HG03521 (cell line): ENCODE measurements around the gene HDGFL3.
A peak's percentile ranks its signal among the peaks of the same experiment; 100 is the strongest.
"Not testable (repeated sequence)": the region's sequence is repeated elsewhere in the genome, so short reads cannot be mapped to it uniquely, and the experiment has no call there.

Experiments
- ATAC-seq: cut with Tn5 transposase; IDR thresholded peaks from one replicate; pipeline ENCODE4 v1.9.1; 2021; ENCODE audit warnings: mild to moderate bottlenecking, moderate library complexity; ENCODE audit not compliant: unreplicated experiment

The HDGFL3 gene

DNA sequence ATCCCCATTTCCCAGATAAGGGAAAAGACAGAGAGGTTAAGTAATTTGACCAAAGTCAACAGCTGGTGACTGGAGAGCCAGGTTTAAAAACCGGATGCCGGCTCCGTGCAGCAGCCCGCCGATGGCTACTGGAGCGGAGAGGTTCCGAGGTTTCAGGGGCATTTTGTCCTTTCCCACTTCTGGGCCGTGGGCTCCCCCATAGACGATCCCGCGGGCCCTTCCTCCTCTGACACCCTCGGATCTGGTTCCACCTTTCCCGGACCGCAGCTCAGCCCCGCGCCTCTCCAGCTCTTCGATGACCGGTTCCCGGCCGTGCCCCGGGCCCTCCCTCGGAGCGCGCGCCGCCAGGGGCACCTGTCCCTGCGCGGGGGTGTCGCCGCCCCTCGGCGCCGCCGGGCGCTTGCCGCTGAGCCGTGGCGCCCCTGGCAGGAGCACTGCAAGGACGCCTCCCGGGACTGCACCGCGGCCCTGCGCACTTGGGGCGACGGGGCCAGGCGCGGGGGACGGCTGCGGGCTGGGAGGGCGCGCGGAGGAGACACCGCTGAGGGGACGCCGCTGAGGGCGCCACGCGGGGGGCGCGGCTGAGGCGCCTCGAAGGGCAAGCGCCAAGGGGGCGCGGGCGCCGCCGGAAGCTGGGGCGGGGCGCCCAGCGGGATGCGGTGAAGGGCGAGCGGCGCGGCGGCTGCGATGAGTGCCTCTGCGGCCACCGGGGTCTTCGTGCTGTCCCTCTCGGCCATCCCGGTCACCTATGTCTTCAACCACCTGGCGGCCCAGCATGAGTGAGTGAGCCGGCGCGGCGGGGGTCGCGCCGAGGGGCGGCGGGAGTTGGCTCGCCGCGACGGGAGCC, 100.4 kb downstream of the HDGFL3 start, which contains the start of gene TM6SF1:
Gene TM6SF1 (plus strand): TSS at position 652 of the 847 bp plus-strand sequence. CDS start 36 bp downstream, at position 688.
- ATAC-seq: no peak

DNA sequence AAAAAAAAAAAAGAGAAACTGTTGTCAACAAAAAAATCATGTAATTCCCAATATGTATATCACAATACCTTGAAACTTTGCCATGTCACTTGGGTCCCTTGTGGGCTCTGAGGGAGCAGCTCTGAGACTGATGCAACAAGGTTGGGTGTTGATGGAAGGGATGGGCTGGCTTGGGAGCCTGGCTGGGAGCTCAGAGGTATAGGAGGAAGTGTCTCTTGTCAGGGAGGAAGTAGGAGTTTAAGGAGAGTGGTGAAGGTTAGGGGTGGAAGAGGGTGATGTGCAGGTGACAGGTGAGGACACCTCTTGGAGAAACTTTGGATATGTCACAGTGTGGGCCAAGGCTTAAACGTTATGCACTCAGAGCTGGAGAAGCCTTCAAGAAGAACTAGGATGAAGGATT, 102.2 kb downstream of the HDGFL3 start:
- ATAC-seq: no peak

DNA sequence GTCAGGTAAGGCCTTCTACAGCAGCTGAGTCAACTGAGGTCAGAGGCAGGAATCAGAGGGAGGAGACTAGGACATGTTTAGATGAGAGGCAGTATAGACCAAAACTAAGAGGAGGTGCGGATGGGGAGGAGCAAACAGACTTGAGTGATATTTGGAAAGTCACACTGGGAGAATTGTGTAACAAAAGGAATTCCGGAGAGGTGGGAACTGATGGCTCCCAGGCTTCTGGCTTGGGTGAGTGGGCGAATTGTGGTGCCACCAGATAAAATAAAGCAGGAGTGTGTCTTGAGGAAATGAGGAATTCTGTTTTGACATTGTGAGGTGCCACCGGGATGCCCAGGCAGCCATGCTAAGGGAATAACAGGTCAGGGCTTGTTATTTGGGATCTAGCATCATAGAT, 103.5 kb downstream of the HDGFL3 start:
- ATAC-seq: no peak

DNA sequence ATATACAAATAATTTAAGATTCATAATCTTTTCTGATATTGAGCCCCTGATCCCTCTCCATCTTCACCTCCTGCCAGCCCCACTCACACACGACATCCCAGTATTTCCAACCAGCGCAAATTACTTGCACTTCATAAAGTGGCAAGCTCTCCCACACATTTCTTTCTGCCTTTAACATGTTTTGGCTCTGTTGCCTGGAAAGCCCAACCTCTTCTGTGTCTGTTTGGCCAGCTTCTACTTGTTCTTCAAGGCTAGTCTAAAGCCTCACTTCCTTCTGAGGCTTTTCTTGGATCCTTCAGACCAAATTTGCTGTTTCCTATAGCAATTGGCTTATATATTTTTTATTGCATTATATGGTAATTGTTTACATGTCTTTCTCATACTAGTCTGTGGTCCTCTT, 105.3 kb downstream of the HDGFL3 start:
- ATAC-seq: no peak

DNA sequence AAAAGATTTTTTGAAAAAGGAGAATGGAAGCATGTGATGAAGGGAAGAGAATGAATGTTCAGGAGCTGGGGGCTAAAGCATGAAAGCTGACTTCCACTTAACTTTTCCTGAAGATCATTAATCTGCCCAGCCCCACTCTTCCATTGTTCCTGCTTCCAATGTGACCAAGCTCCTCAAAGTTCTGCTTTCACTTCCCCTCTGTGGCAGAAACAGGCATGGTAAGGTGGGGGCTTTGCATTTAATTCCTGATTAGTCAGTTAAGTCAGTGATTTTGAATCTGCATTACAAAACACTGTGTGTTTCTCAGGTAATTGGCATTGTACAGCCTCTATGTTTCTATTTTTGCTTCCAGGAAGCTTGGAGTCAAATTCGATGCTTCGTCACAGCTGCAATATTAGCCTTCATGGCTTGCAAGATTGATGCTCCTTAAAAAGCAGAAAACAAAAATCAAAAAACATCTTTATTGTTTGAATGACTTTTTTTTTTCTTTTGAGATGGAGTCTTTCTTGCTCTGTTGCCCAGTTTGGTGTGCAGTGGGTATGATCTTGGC, 107.5 kb downstream of the HDGFL3 start:
- ATAC-seq: no peak

DNA sequence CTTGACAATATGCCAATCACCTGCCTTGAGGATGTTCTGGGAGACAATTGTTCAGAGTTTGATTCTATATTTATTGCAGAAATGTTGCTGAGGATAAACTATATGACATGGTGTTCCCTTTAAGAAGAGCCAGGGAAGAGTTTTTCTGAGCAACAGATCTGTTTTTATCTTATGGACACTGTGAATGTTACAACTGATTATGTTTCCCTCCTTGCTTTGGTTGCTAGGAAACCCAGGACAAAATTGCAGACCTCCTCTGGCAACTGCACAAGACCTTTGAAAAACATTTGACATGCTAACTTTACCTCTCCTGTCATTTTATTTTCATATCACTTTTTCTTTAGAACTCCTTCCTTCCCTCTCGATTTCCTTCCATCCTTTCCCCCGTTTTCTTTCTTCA, 108.3 kb downstream of the HDGFL3 start:
- ATAC-seq: no peak

DNA sequence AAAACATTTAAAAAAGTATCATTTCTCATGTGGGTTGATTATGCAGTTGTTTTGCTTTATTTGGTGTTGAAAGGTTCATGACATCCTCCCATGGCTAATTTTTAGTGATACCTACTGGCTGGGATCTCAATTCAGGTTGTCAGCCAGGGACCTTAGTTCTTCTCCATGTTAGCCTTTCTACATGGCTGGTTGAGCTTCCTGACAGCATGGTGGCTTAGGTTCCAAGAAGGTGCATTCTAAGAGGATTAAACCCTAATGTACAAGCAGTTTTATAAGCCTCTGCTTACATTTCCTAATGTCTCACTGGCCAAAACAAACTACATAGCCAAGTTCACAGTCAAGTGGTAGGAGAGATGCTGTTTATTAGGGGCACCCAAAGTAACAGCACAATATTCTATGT, 109.5 kb downstream of the HDGFL3 start:
- no peak for ATAC-seq

DNA sequence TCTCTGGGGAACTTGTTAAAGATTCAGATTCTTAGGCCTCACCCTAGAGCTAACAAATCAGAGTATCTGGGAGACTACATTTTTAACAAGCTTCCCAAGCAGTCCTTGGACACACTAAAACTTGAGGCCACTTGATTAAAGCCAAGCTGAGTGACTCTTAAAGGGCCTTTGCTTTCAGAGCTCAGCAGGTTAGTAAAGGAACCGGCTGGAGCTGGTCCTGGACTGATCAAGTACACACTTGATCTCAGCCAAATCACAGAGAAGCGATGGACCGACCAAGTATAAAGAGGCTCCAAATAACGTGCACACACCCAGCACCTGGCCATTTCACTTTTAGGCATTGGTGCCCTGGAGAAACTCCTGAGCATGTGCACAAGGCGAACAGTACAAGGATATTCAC, 113.0 kb downstream of the HDGFL3 start:
- no peak for ATAC-seq

DNA sequence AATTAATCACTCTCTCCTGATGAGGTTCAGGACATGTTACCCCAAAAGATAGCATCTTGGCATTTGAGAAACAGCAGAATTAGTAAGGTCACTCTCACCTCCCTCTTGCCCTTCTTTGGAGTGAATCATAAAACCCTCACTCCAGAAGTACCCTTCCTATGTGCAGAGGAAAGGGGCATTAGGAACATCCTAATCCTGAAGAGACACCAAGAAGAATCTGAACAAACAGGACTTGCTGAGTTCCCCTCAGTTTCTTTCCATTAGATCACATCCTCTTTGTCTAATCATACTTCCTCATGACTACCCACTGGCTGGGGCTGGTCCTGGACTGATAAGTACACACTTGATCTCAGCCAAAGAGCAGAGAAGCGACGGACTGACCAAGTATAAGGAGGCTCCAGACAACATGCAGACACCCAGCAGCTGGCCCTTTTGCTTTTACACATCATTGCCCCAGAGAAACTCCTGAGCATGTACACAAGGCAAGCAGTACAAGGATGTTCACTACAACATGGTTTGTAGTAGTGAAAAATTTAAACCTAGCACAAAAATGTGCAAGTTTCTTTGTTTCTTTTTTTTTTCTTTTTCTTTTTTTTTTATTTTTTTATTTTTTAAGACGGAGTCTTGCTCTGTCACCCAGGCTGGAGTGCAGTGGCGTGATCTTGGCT, 115.2 kb downstream of the HDGFL3 start:
- peak; percentile 85 for ATAC-seq

DNA sequence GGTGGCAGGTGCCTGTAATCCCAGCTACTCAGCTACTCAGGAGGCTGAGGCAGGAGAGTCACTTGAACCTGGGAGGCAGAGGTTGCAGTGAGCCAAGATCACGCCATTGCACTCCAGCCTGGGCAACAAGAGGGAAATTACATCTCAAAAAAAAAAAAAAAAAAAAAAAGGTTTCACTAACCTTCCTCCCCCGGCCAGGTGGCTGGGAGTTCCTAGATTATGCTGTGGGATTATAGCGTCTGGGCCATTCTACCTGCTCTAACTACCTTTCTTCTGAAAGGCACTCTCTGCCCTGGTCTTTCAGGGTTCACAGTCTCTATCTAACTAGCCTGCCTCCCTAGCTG, 115.7 kb downstream of the HDGFL3 start:
- ATAC-seq: not testable (repeated sequence)

DNA sequence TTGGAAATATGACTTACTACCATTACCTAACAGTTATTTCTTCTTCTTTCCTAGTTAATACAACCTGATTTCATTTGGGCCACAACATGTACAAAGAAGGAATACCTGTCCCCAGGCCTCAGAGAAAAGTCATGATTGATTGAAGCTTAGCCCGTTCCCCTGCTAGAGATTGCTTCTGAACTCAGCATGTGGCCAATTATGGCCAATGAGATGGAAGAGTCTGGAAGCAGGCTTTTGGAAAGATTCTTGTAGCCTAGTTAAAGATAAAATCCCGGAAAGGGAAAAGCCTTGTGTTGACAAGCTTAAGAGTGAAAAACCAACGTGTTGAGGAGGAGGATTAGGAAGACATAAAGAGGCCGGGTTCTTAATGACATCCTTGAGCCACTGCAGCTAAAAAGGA, 117.2 kb downstream of the HDGFL3 start:
- ATAC-seq: no peak

DNA sequence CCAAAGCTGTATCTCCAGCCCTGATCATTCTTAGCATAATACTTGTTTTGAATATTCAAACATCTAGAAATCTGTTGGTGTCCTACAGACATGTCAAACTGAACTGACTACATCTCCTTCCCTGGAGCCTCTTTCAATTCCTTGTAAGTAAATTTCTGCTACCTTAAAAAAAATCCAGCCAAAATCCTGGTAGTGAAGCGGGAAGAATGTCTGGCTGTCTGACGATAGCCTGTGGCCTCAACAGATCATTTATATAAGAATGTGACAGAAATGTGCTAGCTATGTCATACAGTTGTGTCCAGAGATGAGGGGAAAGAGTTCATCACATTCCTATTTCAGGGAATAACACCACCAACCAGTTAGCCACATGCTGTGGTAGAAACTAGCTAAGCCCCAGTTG, 118.7 kb downstream of the HDGFL3 start:
- ATAC-seq: no peak

DNA sequence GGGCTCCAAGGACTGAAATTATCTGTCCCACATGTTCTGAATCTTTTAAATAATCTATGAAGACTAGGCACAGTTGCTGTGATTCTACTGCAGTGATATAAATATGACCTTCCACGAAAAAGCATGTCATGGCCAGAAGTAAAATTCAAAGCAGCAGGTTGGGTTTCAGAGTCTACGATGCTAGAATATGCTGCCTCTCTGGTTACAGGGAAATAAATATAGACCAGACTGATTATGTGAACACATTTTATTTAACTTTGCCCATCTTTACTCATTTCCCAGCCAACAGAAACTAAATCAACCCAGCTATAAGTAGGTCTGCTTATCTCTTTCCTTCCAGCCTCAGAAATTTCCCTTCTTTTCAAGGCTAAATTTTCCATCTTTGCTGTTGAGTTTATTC, 120.0 kb downstream of the HDGFL3 start:
- no peak for ATAC-seq

DNA sequence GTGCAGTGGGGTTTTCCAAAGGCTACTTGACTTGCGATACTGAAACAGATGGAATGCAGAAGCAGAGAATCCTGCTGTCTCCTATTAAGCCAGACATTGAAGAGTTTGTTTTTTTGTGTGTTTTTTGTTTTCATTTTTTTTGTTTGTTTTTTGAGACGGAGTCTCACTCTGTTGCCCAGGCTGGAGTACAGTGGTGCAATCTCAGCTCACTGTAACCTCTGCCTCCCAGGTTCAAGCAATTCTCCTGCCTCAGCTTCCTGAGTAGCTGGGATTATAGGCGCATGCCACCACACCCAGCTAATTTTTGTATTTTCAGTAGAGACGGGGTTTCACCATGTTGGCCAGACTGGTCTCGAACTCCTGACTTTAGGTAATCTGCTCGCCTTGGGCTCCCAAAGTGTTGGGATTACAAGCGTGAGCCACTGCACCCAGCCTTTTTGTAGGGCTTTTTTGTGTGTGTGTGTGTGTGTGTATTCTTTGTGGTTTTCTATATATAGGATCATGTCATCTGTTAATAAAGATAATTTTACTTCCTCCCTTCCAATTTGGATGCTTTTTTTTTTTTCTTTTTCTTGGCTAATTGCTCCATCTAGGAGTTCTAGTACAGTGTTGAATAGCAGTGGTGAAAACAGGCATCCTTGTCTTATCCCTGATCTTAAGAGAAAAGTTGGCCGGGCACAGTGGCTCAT, 121.6 kb downstream of the HDGFL3 start:
- not testable (repeated sequence) for ATAC-seq

DNA sequence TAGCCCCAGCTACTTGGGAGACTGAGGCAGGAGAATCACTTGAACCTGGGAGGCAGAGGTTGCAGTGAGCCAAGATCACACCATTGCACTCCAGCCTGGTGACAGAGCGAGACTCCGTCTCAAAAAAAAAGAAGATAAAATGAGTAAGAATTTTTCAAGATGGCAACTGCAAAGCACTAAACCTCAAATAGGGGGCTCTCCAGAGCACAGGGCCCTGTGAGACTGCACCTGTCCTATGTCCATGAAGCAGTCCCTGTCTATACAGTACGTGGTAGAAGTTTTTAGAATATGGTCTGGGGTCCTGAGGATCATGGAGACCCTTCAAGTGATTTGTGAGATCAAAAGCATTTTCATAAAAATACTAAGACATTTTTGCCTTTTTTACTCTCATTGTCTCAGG, 122.2 kb downstream of the HDGFL3 start:
- not testable (repeated sequence) for ATAC-seq

DNA sequence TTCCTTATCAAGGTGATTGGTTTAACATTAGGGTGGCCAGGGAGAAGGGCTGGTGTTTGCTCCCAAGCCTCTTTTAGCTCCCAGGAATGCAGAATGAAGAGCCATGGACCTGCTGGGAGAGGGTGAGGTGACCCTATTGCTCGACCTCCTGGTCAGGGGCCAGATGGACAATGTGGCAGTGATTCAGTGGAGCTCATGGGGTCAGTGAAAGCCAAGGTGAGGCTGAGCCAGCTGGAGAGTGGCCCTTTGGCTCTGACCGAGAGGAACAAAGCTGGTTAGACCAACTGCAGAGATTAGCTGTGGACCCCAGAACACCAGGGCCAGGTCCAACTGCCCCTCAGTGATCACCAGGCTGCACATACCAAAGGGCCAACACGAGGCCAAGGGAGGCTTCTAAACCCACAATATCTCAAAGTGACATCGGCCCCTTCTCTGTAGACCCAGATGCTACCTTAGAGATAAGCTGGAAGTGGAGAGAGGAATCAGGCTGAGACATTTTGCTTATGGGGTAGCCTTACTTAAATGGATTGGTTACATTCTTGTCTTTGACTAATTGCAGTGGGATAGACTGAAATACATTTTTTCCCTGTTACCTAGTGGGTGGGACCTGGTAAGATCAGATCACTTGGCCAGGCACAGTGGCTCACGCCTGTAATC, 124.8 kb downstream of the HDGFL3 start:
- no peak for ATAC-seq

DNA sequence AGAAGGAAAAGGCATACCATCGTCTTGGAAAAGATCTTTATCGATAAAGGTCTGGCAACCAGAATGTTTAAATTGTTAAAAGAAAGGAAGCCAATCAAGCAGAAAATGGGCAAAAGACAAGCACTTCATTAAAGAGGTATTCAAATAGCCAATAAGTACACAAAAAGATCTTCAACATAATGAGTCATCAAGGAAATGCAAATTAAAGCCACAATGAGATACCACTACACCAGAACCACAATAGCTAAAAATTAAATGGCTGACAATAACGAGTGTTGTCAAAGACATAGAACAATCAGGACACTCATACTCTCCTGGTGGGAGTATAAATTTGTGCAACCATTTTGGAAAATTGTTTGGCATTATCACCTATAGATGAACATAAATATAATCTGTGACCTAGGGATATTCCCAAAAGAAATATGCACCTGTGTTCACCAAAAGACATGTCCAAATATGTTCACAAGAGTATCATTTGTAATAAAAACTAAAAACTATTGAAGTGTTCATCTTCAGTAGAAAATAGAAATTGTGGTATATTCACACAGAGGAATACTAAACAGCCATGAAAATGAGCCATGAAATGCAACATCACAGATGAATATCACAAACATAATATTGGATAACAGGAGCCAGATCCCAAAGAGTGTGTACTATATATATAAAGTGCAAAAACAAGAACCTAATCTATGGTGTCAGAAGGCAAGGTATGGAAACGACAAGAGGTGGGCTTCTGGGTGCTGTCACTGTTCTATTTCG, 126.2 kb downstream of the HDGFL3 start:
- ATAC-seq: no peak

DNA sequence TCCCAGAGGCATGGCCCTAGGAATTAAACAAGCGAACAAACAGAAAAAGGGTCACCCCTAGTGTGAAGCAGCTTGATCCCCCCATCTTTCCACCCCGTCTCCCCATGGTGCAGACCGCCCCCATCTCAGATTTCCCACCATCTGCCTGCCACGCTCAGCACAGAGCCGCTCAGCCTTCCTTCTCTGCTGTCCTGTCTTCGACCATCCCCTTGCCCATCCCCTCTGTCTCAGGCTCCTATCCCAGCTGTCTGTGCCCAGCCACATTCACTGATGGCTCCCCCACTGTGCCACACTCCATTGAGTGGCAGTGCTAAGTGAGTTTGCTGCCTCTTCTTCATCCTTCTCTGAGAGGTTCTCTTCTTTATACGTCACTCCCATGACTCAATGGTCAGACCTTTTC, 128.9 kb downstream of the HDGFL3 start:
- no peak for ATAC-seq
